ENCODE measurements around the gene VAV1.

The VAV1 gene

GRCh38 chr19:6886277-6886897, 113.9 kb downstream of the VAV1 start:
- no peak overlapping the region for H3K4me3 ChIP-seq (ENCODE audit: low read depth, low read length)

GRCh38 chr19:6887316-6887715, 114.8 kb downstream of the VAV1 start, which contains the start of gene ADGRE1:
Gene ADGRE1, plus strand, starts transcription at chr19:6887579. Its CDS starts 30 bp downstream, at chr19:6887609.
- H3K4me3 ChIP-seq (ENCODE audit: low read depth, low read length) = no peak within 1 kb of the TSS

GRCh38 chr19:6888967-6889366, 116.5 kb downstream of the VAV1 start:
- no peak overlapping the region for H3K4me3 ChIP-seq (ENCODE audit: low read depth, low read length)

- H3K4me3 ChIP-seq (ENCODE audit: low read depth, low read length) = no peak overlapping the region
Measured at GRCh38 chr19:6890401-6890913, 117.9 kb downstream of the VAV1 start.

GRCh38 chr19:6890938-6891337, 118.4 kb downstream of the VAV1 start:
- no peak overlapping the region for H3K4me3 ChIP-seq (ENCODE audit: low read depth, low read length)

- no peak overlapping the region for H3K4me3 ChIP-seq (ENCODE audit: low read depth, low read length)
Measured at GRCh38 chr19:6891761-6892385, 119.4 kb downstream of the VAV1 start.

- H3K4me3 ChIP-seq (ENCODE audit: low read depth, low read length) = no peak overlapping the region
Measured at GRCh38 chr19:6894313-6894712, 121.8 kb downstream of the VAV1 start.

- H3K4me3 ChIP-seq (ENCODE audit: low read depth, low read length) = no peak overlapping the region
Measured at GRCh38 chr19:6903446-6903845, 130.9 kb downstream of the VAV1 start.

- no peak overlapping the region for H3K4me3 ChIP-seq (ENCODE audit: low read depth, low read length)
Measured at GRCh38 chr19:6906559-6907060, 134.1 kb downstream of the VAV1 start.
